Neural crest cell (in vitro differentiated cells): ENCODE measurements around the gene NUDT19. TPM values are rescaled to one million over a fixed set of nuclear protein-coding genes. Genes with fewer than 3 reads are reported as not detected.

ENCODE experiments used
- DNase-seq: peaks from one replicate; pipeline ENCODE4 v3.0.0; 2021; ENCODE audit warnings: low read depth, mixed read lengths, low spot score
- H3K27ac Mint-ChIP-seq: one replicate; pipeline ENCODE4 v1.8.0; 2021; ENCODE audit warnings: mild to moderate bottlenecking, mixed read lengths; ENCODE audit not compliant: unreplicated experiment
- H3K27me3 Mint-ChIP-seq: 2 replicates; pipeline ENCODE4 v1.8.0; 2021; ENCODE audit warnings: low read depth, mild to moderate bottlenecking, mixed read lengths
- H3K36me3 Mint-ChIP-seq: 2 replicates; pipeline ENCODE4 v1.8.0; 2021; ENCODE audit warnings: low read depth, mild to moderate bottlenecking, mixed read lengths
- H3K4me1 Mint-ChIP-seq: 2 replicates; pipeline ENCODE4 v1.8.0; 2021; ENCODE audit warnings: mixed read lengths
- H3K4me3 Mint-ChIP-seq: one replicate; pipeline ENCODE4 v1.8.0; 2021; ENCODE audit warnings: mild to moderate bottlenecking, mixed read lengths
- H3K9me3 Mint-ChIP-seq: 2 replicates; pipeline ENCODE4 v1.8.0; 2021; ENCODE audit warnings: mixed read lengths
- total RNA-seq: library from RNA; stranded (reverse); gene quantifications from 2 replicates; pipeline ENCODE4 v1.2.1, GENCODE V29; 2021
- TF ChIP-seq, protein P1 (sequence below): fragments of 200-600 bp; sonication (generic); conservative IDR thresholded peaks from 2 replicates; pipeline ENCODE4 v1.5.0; 2021; ENCODE audit warnings: antibody characterized with exemption, mild to moderate bottlenecking

Gene NUDT19
- total RNA-seq, 1 donor from 2014 or later, result 11.1 TPM

DNA sequence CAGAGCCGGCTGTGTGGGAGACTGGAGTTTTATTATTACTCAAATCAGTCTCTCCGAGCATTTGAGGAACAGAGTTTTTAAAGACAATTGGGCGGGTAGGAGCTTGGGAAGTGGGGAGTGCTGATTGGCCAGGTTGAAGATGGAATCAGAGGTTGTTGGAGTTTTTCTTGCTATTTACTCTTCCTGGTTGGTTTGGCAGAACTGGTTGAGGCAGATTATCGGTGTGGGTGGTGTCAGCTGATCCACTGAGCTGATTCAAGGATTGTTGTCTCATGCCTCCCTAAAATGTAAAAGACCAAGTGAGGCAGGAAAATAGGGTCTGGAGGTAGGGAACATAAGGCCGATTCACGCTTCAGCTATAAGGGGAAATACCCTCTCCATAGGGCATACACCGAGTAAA is 26.7 kb downstream of the NUDT19 start:
- DNase-seq, result no peak
- TF ChIP-seq, protein P1, sequence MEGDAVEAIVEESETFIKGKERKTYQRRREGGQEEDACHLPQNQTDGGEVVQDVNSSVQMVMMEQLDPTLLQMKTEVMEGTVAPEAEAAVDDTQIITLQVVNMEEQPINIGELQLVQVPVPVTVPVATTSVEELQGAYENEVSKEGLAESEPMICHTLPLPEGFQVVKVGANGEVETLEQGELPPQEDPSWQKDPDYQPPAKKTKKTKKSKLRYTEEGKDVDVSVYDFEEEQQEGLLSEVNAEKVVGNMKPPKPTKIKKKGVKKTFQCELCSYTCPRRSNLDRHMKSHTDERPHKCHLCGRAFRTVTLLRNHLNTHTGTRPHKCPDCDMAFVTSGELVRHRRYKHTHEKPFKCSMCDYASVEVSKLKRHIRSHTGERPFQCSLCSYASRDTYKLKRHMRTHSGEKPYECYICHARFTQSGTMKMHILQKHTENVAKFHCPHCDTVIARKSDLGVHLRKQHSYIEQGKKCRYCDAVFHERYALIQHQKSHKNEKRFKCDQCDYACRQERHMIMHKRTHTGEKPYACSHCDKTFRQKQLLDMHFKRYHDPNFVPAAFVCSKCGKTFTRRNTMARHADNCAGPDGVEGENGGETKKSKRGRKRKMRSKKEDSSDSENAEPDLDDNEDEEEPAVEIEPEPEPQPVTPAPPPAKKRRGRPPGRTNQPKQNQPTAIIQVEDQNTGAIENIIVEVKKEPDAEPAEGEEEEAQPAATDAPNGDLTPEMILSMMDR, result no peak
- Mint-ChIP-seq H3K27me3 (no peaks in the 10 kb centered on the region), H3K36me3 (peaks cover 9% of the 10 kb centered on the region), H3K4me3 (no peak overlapping the region), H3K9me3 (no peaks in the 10 kb centered on the region), H3K27ac (no peak overlapping the region), H3K4me1 (no peaks in the 10 kb centered on the region)

DNA sequence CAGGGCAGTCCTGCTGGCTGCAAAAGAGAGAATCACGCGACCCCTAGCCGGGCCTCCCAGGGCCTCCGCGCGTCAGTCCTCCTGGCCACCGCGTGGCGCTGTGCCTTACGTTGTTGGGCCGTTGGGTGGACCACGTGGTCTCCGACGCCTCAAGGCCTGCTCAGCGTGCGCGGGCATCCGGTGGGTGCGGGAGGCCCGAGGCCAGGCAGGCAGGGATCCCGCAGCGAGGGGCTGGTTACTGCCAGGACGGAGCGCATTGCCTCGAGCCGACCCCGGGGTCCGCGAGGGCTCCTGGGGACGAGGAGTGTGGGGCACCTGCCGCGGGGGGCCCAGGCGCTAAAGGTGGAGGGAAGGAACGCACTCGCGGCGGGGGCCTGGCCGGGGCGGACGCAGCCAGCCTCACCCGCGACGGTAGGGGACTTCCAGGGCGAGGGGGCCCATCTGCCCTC is 28.0 kb downstream of the NUDT19 start, which contains the start of gene TDRD12:
Gene TDRD12 (plus strand): TSS at position 157 of the 449 bp plus-strand sequence. CDS start 306 bp downstream, outside the sequence.
- TF ChIP-seq, protein P1, result no peak
- no peak within 1 kb of the TSS for H3K27ac Mint-ChIP-seq
- no peak for DNase-seq

DNA sequence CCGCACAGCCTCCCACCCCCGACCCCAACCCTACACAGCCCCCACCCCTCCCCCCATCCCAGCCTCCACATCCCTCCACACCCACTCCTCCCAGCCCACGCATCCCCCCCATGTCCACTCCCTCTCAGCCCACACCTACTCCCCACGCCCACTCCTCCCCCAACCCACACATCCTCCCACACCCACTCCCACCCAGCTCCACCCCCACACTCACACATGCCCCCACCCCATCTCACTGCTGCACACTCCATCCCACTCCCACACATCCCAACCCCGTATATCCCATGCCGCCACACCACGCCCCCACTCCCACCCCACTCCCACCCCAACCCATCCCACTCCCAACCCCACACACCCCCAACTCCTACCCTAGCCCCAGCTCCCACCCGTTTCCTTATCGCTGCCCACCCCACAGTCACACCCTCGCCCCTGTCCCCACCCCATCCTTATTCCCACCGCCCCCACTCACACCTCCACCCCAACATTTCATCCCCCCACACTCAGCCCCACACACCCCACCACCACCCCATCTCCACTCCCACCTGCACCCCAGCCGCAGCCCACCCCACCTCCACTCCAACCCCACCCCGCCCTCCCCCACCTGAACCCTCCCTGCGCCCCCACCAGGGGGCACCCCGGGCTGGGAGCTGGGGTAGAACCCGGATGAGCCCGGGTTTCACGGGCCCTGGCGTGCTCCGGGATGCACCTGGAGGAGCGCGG is 28.8 kb downstream of the NUDT19 start:
- TF ChIP-seq, protein P1, result no peak
- Mint-ChIP-seq H3K36me3 (peaks cover 6% of the 10 kb centered on the region), H3K4me3 (no peak overlapping the region), H3K27me3 (no peaks in the 10 kb centered on the region), H3K4me1 (no peaks in the 10 kb centered on the region), H3K9me3 (no peaks in the 10 kb centered on the region), H3K27ac (no peak overlapping the region)
- no peak for DNase-seq

More for the DNA sequence above, 28.0 kb downstream of the NUDT19 start, which contains the start of gene TDRD12:
- Mint-ChIP-seq H3K4me1 (no peaks in the 10 kb centered on the region), H3K36me3 (peaks cover 9% of the 10 kb centered on the region), H3K9me3 (no peaks in the 10 kb centered on the region), H3K27me3 (no peaks in the 10 kb centered on the region), H3K4me3 (no peak within 1 kb of the TSS)

DNA sequence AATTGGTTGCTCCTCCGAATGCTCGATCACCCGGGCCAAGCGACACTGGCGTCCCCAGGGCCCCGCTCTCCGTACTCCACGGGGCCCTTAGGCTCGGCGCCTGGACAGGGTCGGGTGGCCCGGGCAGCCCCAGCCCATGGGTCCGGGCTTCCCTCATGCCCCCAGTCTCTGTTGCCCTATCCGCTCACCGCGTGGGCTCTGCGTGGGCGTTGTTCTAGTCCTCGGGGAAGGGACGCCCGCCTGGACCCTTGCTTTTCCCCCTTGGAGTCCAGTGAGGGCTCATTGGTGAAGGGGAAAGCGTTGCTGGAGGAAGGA is 29.3 kb downstream of the NUDT19 start:
- no peaks in the 10 kb centered on the region for H3K27me3 Mint-ChIP-seq
- peaks cover 5% of the 10 kb centered on the region for H3K36me3 Mint-ChIP-seq
- TF ChIP-seq, protein P1, result no peak
- H3K27ac Mint-ChIP-seq, result peak overlapping the region; percentile 27
- no peak for DNase-seq
- H3K4me1 Mint-ChIP-seq, result no peaks in the 10 kb centered on the region
- H3K9me3 Mint-ChIP-seq, result no peaks in the 10 kb centered on the region
- H3K4me3 Mint-ChIP-seq, result no peak overlapping the region

DNA sequence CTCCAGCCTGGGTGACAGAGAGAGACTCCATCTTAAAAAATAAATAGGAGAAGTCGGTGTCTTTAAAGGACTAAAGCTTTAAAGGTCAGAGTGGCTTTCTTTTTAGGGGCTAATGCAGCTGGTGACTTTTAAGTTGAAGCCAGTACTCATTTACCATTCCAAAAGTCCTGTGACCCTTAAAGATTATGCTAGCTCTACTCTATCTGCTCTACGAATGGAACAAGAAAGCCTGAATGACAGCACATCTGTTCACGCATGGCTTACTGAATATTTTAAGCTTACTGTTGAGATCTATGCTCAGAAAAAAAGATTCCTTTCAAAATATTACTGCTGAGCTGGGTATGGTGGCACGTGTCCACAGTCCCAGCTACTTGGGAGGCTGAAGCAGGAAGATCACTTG is 44.3 kb downstream of the NUDT19 start:
- DNase-seq, result no peak
- peak overlapping the region; percentile 32 for H3K27ac Mint-ChIP-seq
- no peak overlapping the region for H3K4me3 Mint-ChIP-seq
- peaks cover 3% of the 10 kb centered on the region for H3K4me1 Mint-ChIP-seq
- peaks cover 4% of the 10 kb centered on the region for H3K27me3 Mint-ChIP-seq
- H3K9me3 Mint-ChIP-seq, result no peaks in the 10 kb centered on the region
- TF ChIP-seq, protein P1, result no peak
- no peaks in the 10 kb centered on the region for H3K36me3 Mint-ChIP-seq
